Mesenchymal stem cell (in vitro differentiated cells and primary cell): Measurements from ENCODE around the gene MAFB.

Experiments used
- DNase-seq: peaks from one replicate; pipeline ENCODE4 v3.0.0-alpha.2; 2013
- H2AFZ ChIP-seq: one replicate; pipeline ENCODE4 v1.6.1; 2013; ENCODE audit warnings: low read depth, mild to moderate bottlenecking, control low read depth, inconsistent platforms, low read length, moderate library complexity
- H2AK5ac ChIP-seq: 2 replicates; pipeline ENCODE4 v1.6.1; 2013; ENCODE audit warnings: low read length, moderate library complexity, mild to moderate bottlenecking, inconsistent platforms; ENCODE audit not compliant: severe bottlenecking
- H2BK120ac ChIP-seq: one replicate; pipeline ENCODE4 v1.6.1; 2013; ENCODE audit warnings: low read depth, mild to moderate bottlenecking, inconsistent platforms, low read length, moderate library complexity
- H2BK12ac ChIP-seq, 2 experiments: one replicate each; pipeline ENCODE4 v1.6.1; 2013; ENCODE audit warnings: inconsistent platforms in 2 of 2, low read length in 2 of 2, mild to moderate bottlenecking in 2 of 2, moderate library complexity in 2 of 2, control low read depth in 1 of 2
- H2BK15ac ChIP-seq: one replicate; pipeline ENCODE4 v1.6.1; 2013; ENCODE audit warnings: mild to moderate bottlenecking, low read depth, inconsistent platforms; ENCODE audit not compliant: poor library complexity, severe bottlenecking
- H2BK5ac ChIP-seq: 2 replicates; pipeline ENCODE4 v1.6.1; 2013; ENCODE audit warnings: low read depth, mild to moderate bottlenecking, low read length, control low read depth, inconsistent platforms; ENCODE audit not compliant: poor library complexity, severe bottlenecking
- H3K14ac ChIP-seq, 2 experiments: one replicate each; pipeline ENCODE4 v1.6.1; 2013; ENCODE audit warnings: inconsistent platforms in 2 of 2, low read length in 2 of 2, control low read depth in 1 of 2, mild to moderate bottlenecking in 1 of 2, moderate library complexity in 1 of 2
- H3K18ac ChIP-seq, 2 experiments: one replicate each; pipeline ENCODE4 v1.6.1; 2013; ENCODE audit warnings: inconsistent platforms in 2 of 2, low read length in 2 of 2, control low read depth in 1 of 2, low read depth in 1 of 2, mild to moderate bottlenecking in 1 of 2
- H3K23ac ChIP-seq, 2 experiments: one replicate each; pipeline ENCODE4 v1.6.1; 2013; ENCODE audit warnings: inconsistent platforms in 2 of 2, low read length in 2 of 2, mild to moderate bottlenecking in 2 of 2, moderate library complexity in 2 of 2, control low read depth in 1 of 2
- H3K27ac ChIP-seq: 2 replicates; pipeline ENCODE4 v1.5.1; 2013; ENCODE audit warnings: mild to moderate bottlenecking, moderate library complexity, low read length, control low read depth, inconsistent platforms; ENCODE audit not compliant: poor library complexity, severe bottlenecking
- H3K27me3 ChIP-seq, 2 experiments: 2 replicates each; pipeline versions ENCODE4 v1.6.1 to v1.7.0; 2013; ENCODE audit warnings: low read length in 2 of 2, mild to moderate bottlenecking in 2 of 2, moderate library complexity in 2 of 2, control low read depth in 1 of 2, inconsistent platforms in 1 of 2; ENCODE audit not compliant: control insufficient read depth in 1 of 2, insufficient read depth in 1 of 2
- H3K36me3 ChIP-seq, 2 experiments: 2 replicates each; pipeline versions ENCODE4 v1.6.1 to v1.7.0; 2013; ENCODE audit warnings: low read length in 2 of 2, control low read depth in 1 of 2, inconsistent platforms in 1 of 2, low read depth in 1 of 2, mild to moderate bottlenecking in 1 of 2; ENCODE audit not compliant: insufficient read depth in 2 of 2, control insufficient read depth in 1 of 2
- H3K4ac ChIP-seq, 2 experiments: one replicate each; pipeline ENCODE4 v1.6.1; 2013; ENCODE audit warnings: inconsistent platforms in 2 of 2, low read length in 2 of 2, mild to moderate bottlenecking in 2 of 2, moderate library complexity in 2 of 2, control low read depth in 1 of 2, low read depth in 1 of 2
- H3K4me1 ChIP-seq: 2 replicates; pipeline ENCODE4 v1.6.1; 2013; ENCODE audit warnings: low read depth, low read length, control low read depth; ENCODE audit not compliant: control insufficient read depth, insufficient read depth
- H3K4me2 ChIP-seq: 2 replicates; pipeline ENCODE4 v1.6.1; 2013; ENCODE audit warnings: low read length, mild to moderate bottlenecking, inconsistent platforms; ENCODE audit not compliant: poor library complexity, severe bottlenecking
- H3K4me3 ChIP-seq, 2 experiments: 2 replicates each; pipeline versions ENCODE4 v1.5.1 to v1.7.0; 2013; ENCODE audit warnings: low read length in 2 of 2, mild to moderate bottlenecking in 2 of 2, control low read depth in 1 of 2, low read depth in 1 of 2; ENCODE audit not compliant: insufficient read depth in 1 of 2
- H3K79me1 ChIP-seq: replicated peaks from 2 replicates; pipeline ENCODE4 v1.6.1; 2013; ENCODE audit warnings: mild to moderate bottlenecking, control low read depth, low read length, inconsistent platforms; ENCODE audit not compliant: poor library complexity, severe bottlenecking
- H3K9ac ChIP-seq: 2 replicates; pipeline ENCODE4 v1.7.0; 2013; ENCODE audit warnings: mild to moderate bottlenecking, low read length, moderate library complexity
- H3K9me3 ChIP-seq: 2 replicates; pipeline ENCODE4 v1.7.0; 2013; ENCODE audit warnings: mild to moderate bottlenecking, low read length; ENCODE audit not compliant: control insufficient read depth
- H4K8ac ChIP-seq: one replicate; pipeline ENCODE4 v1.6.1; 2013; ENCODE audit warnings: inconsistent platforms, mild to moderate bottlenecking, low read length, moderate library complexity
- H4K91ac ChIP-seq: one replicate; pipeline ENCODE4 v1.6.1; 2013; ENCODE audit warnings: mild to moderate bottlenecking, low read length, inconsistent platforms
- WGBS: methylation state at CpG from one replicate; pipeline ENCODE4 v1.1.7; 2013; ENCODE audit warnings: mixed read lengths; 5-methylcytosine and 5-hydroxymethylcytosine counted together

MAFB gene

GRCh38 chr20:40683221-40683893 is 5.7 kb downstream of the MAFB start:
- H3K4me1 ChIP-seq, result peaks cover 14% of the 10 kb centered on the region
- no peak overlapping the region for H2AK5ac ChIP-seq
- no peaks in the 10 kb centered on the region for H3K9me3 ChIP-seq
- H2AFZ ChIP-seq, result peak overlapping the region; percentile 5
- 2% methylated on average over 58 of the region's 58 CpGs for WGBS
- peak; percentile 88 for DNase-seq
- H3K4me3 ChIP-seq, result peak overlapping the region in 1 of 2 experiments; percentile 72
- H2BK15ac ChIP-seq, result no peak overlapping the region
- H4K91ac ChIP-seq, result no peak overlapping the region
- H3K27me3 ChIP-seq, result peaks cover 5 to 79% of the 10 kb centered on the region in 2 experiments
- no peak overlapping the region for H3K27ac ChIP-seq
- H3K79me1 ChIP-seq, result no peaks in the 10 kb centered on the region
- peak overlapping the region in 1 of 2 experiments; percentile 86 for H3K14ac ChIP-seq
- H3K4me2 ChIP-seq, result no peak overlapping the region
- H2BK12ac ChIP-seq, result no peak overlapping the region
- no peak overlapping the region for H3K4ac ChIP-seq
- H2BK120ac ChIP-seq, result no peak overlapping the region
- no peak overlapping the region for H3K23ac ChIP-seq
- H2BK5ac ChIP-seq, result no peak overlapping the region
- H3K36me3 ChIP-seq, result peaks cover 3 to 24% of the 10 kb centered on the region in 2 experiments
- H3K18ac ChIP-seq, result peak overlapping the region; percentile 8 to 19
- peak overlapping the region; percentile 77 for H3K9ac ChIP-seq
- H4K8ac ChIP-seq, result no peak overlapping the region

GRCh38 chr20:40682104-40682981 is 6.7 kb downstream of the MAFB start:
- Histone ChIP-seq H2AFZ (no peak overlapping the region), H4K91ac (no peak overlapping the region), H3K9ac (peak overlapping the region; percentile 77), H3K79me1 (no peaks in the 10 kb centered on the region), H3K4me2 (no peak overlapping the region), H2BK12ac (peak overlapping the region in 1 of 2 experiments; percentile 43), H3K27me3 (peaks cover 7 to 74% of the 10 kb centered on the region in 2 experiments), H2BK5ac (no peak overlapping the region), H3K4me3 (peak overlapping the region in 1 of 2 experiments; percentile 72), H3K14ac (no peak overlapping the region), H2BK15ac (no peak overlapping the region), H3K23ac (no peak overlapping the region), H3K4me1 (peaks cover 4% of the 10 kb centered on the region), H3K27ac (no peak overlapping the region), H4K8ac (no peak overlapping the region), H3K9me3 (no peaks in the 10 kb centered on the region), H3K4ac (peak overlapping the region in 1 of 2 experiments; percentile 46), H2AK5ac (no peak overlapping the region), H2BK120ac (no peak overlapping the region), H3K36me3 (peaks cover 0 to 24% of the 10 kb centered on the region in 2 experiments), H3K18ac (peak overlapping the region in 1 of 2 experiments; percentile 19)
- peak; percentile 42 for DNase-seq
- WGBS, result 13% methylated on average over 30 of the region's 30 CpGs

- H2BK12ac ChIP-seq, result no peak overlapping the region
- H2BK120ac ChIP-seq, result no peak overlapping the region
- no peak overlapping the region for H3K9ac ChIP-seq
- H3K36me3 ChIP-seq, result peaks cover 0 to 24% of the 10 kb centered on the region in 2 experiments
- no peak overlapping the region for H3K23ac ChIP-seq
- H3K4me3 ChIP-seq, result no peak overlapping the region
- H2AFZ ChIP-seq, result no peak overlapping the region
- WGBS, result 78% methylated on average over 13 of the region's 13 CpGs
- peaks cover 7 to 67% of the 10 kb centered on the region in 2 experiments for H3K27me3 ChIP-seq
- H3K14ac ChIP-seq, result no peak overlapping the region
- H3K79me1 ChIP-seq, result no peaks in the 10 kb centered on the region
- no peak overlapping the region for H3K4ac ChIP-seq
- no peak overlapping the region for H3K27ac ChIP-seq
- no peak overlapping the region for H2AK5ac ChIP-seq
- no peaks in the 10 kb centered on the region for H3K9me3 ChIP-seq
- no peak for DNase-seq
- H2BK15ac ChIP-seq, result no peak overlapping the region
- no peak overlapping the region for H2BK5ac ChIP-seq
- no peak overlapping the region for H4K91ac ChIP-seq
- no peak overlapping the region for H4K8ac ChIP-seq
- no peak overlapping the region for H3K4me2 ChIP-seq
- H3K4me1 ChIP-seq, result peaks cover 4% of the 10 kb centered on the region
- H3K18ac ChIP-seq, result no peak overlapping the region
Observed at GRCh38 chr20:40681684-40682083, 7.4 kb downstream of the MAFB start.

- Histone ChIP-seq H3K9ac (no peak overlapping the region), H3K36me3 (peaks cover 0 to 21% of the 10 kb centered on the region in 2 experiments), H2AFZ (no peak overlapping the region), H3K14ac (no peak overlapping the region), H3K23ac (no peak overlapping the region), H3K4ac (no peak overlapping the region), H4K8ac (no peak overlapping the region), H2BK12ac (no peak overlapping the region), H3K18ac (no peak overlapping the region), H2AK5ac (no peak overlapping the region), H4K91ac (no peak overlapping the region), H2BK5ac (no peak overlapping the region), H3K4me3 (no peak overlapping the region), H3K27ac (no peak overlapping the region), H3K4me1 (peaks cover 4% of the 10 kb centered on the region), H3K27me3 (peaks cover 9 to 62% of the 10 kb centered on the region in 2 experiments), H3K9me3 (no peaks in the 10 kb centered on the region), H2BK120ac (no peak overlapping the region), H3K79me1 (no peaks in the 10 kb centered on the region), H2BK15ac (no peak overlapping the region), H3K4me2 (no peak overlapping the region)
- DNase-seq, result no peak
- no CpG with 5 or more reads among the region's 1 CpG for WGBS
Observed at GRCh38 chr20:40681165-40681564, 7.9 kb downstream of the MAFB start.
